DMS 273 treated with DMSO at 0.1 percent for 48 hours (cell line): ENCODE data around the gene BTBD6.
"Not testable (repeated sequence)": the region's sequence is repeated elsewhere in the genome, so short reads cannot be mapped to it uniquely, and the experiment has no call there.

Experiments
- DNase-seq: peaks from one replicate; lab custom pipeline; 2025; lab: John Stamatoyannopoulos, UW

The BTBD6 gene

GRCh38 chr14:105297311-105297710 lies 49.0 kb downstream of the BTBD6 start:
- not testable (repeated sequence) for DNase-seq

GRCh38 chr14:105299654-105300541 lies 51.6 kb downstream of the BTBD6 start:
- no peak for DNase-seq
